Stomach (tissue), 4 donors: Measurements from ENCODE around the gene TP63.

ENCODE experiments used
- CTCF ChIP-seq, 7 experiments: fragments of 450-650 bp in 4 of 7; fragments of 200-600 bp in 3 of 7; sonication (generic) in 3 of 7; IDR thresholded peaks; one replicate each; pipeline ENCODE4 v1.5.1; 2016 to 2019; ENCODE audit warnings: antibody characterized with exemption in 7 of 7, control low read depth in 2 of 7, mild to moderate bottlenecking in 1 of 7
- EP300 ChIP-seq: sonication (generic); formaldehyde crosslinking; IDR thresholded peaks from one replicate; pipeline ENCODE4 v1.6.1; 2017; ENCODE audit warnings: antibody characterized with exemption
- POLR2A ChIP-seq, 4 donors: fragments of 450-650 bp; IDR thresholded peaks; one replicate each; pipeline ENCODE4 v1.6.1; 2016; ENCODE audit warnings: antibody characterized with exemption in 4 of 4, control low read depth in 2 of 4, mild to moderate bottlenecking in 1 of 4, moderate library complexity in 1 of 4

- no peak for TF ChIP-seq CTCF (IDR thresholded peaks at IDR 0.05)
- TF ChIP-seq POLR2A (IDR thresholded peaks at IDR 0.05): no peak
- no peak for TF ChIP-seq EP300
These were observed 190.1 kb downstream of the TP63 start for GRCh38 chr3:189821262-189821661.
